SK-N-SH (cell line): Measurements from ENCODE around the gene KCNJ8. TPM values are rescaled to one million over a fixed set of nuclear protein-coding genes. Genes with fewer than 3 reads are reported as not detected.
A peak's percentile ranks its signal among the peaks of the same experiment; 100 is the strongest.
"Not testable (repeated sequence)": the region's sequence is repeated elsewhere in the genome, so short reads cannot be mapped to it uniquely, and the experiment has no call there.

Experiments
- CTCF ChIA-PET: fragments of 300-600, 350-600 bp; formaldehyde crosslinking; extraction: SDS; loops from one replicate; lab custom pipeline; 2021; lab: Yijun Ruan, JAX
- POLR2A ChIA-PET: fragments of 350-600 bp; sonication (Branson Sonifier 250); formaldehyde crosslinking; extraction: SDS; loops from one replicate; lab custom pipeline; 2020; ENCODE audit warnings: antibody characterized with exemption, inconsistent platforms; lab: Yijun Ruan, JAX
- DNase-seq: peaks from one replicate; pipeline ENCODE4 v3.0.0; 2012
- H2AFZ ChIP-seq: fragments of 200-600 bp; sonication (generic); 2 replicates; pipeline ENCODE4 v1.8.1; 2016; ENCODE audit warnings: antibody characterized with exemption, mild to moderate bottlenecking, low read depth
- H3F3A ChIP-seq: fragments of 200-600 bp; sonication (generic); replicated peaks from 2 replicates; pipeline ENCODE3; 2016; ENCODE audit warnings: antibody characterized with exemption, mild to moderate bottlenecking; ENCODE audit not compliant: insufficient read depth
- H3K27ac ChIP-seq, 2 experiments: fragments of 200-500 bp in 1 of 2; fragments of 200-600 bp in 1 of 2; sonication (Bioruptor generic) in 1 of 2; sonication (generic), shearing (Covaris generic) in 1 of 2; 2 replicates each; pipeline versions ENCODE4 v1.5.1 to v1.6.1; 2014 to 2016; ENCODE audit warnings: low read depth in 2 of 2, inconsistent platforms in 1 of 2, low read length in 1 of 2, mild to moderate bottlenecking in 1 of 2, mixed read lengths in 1 of 2
- H3K27me3 ChIP-seq: fragments of 200-600 bp; sonication (generic), shearing (Covaris generic); 2 replicates; pipeline ENCODE4 v1.6.1; 2016; ENCODE audit warnings: mixed run types; ENCODE audit not compliant: insufficient read depth
- H3K36me3 ChIP-seq, 2 experiments: fragments of 200-500 bp in 1 of 2; fragments of 200-600 bp in 1 of 2; sonication (Bioruptor generic) in 1 of 2; sonication (generic) in 1 of 2; replicated peaks in 1 of 2; 2 replicates each; pipeline versions ENCODE3 to v1.5.1; 2014 to 2016; ENCODE audit warnings: low read length in 1 of 2, mild to moderate bottlenecking in 1 of 2; ENCODE audit not compliant: insufficient read depth in 2 of 2, control insufficient read depth in 1 of 2
- H3K4me1 ChIP-seq, 2 experiments: fragments of 200-500 bp in 1 of 2; fragments of 200-600 bp in 1 of 2; sonication (Bioruptor generic) in 1 of 2; sonication (generic), shearing (Covaris generic) in 1 of 2; 2 replicates each; pipeline versions ENCODE4 v1.5.1 to v1.6.1; 2014 to 2016; ENCODE audit warnings: low read depth in 1 of 2, low read length in 1 of 2, mixed run types in 1 of 2; ENCODE audit not compliant: insufficient read depth in 2 of 2, control insufficient read depth in 1 of 2
- H3K4me2 ChIP-seq: fragments of 200-600 bp; sonication (generic), shearing (Covaris generic); 2 replicates; pipeline ENCODE4 v1.6.1; 2017; ENCODE audit warnings: mixed run types
- H3K4me3 ChIP-seq, 2 experiments: fragments of 200-500 bp in 1 of 2; fragments of 200-600 bp in 1 of 2; sonication (Bioruptor generic) in 1 of 2; sonication (generic), shearing (Covaris generic) in 1 of 2; 2 replicates each; pipeline versions ENCODE4 v1.5.1 to v1.8.1; 2014 to 2016; ENCODE audit warnings: low read depth in 2 of 2, inconsistent platforms in 1 of 2, low read length in 1 of 2, mild to moderate bottlenecking in 1 of 2, mixed read lengths in 1 of 2, moderate library complexity in 1 of 2
- H3K79me2 ChIP-seq: fragments of 200-600 bp; sonication (generic); 2 replicates; pipeline ENCODE4 v1.8.1; 2017; ENCODE audit warnings: mild to moderate bottlenecking; ENCODE audit not compliant: insufficient read depth
- H3K9ac ChIP-seq: fragments of 200-600 bp; sonication (generic); 2 replicates; pipeline ENCODE4 v1.6.1; 2017; ENCODE audit warnings: mixed run types
- H3K9me2 ChIP-seq: fragments of 200-600 bp; sonication (generic); 2 replicates; pipeline ENCODE4 v1.6.1; 2017; ENCODE audit warnings: mixed run types
- H3K9me3 ChIP-seq: fragments of 200-600 bp; sonication (generic); 2 replicates; pipeline ENCODE4 v1.6.1; 2017; ENCODE audit warnings: mixed run types, mild to moderate bottlenecking, moderate library complexity
- H4K20me1 ChIP-seq: fragments of 200-600 bp; sonication (generic); 2 replicates; pipeline ENCODE4 v1.6.1; 2017; ENCODE audit warnings: mild to moderate bottlenecking, mixed run types; ENCODE audit not compliant: insufficient read depth
- CHD2 ChIP-seq: fragments of 150-350 bp; IDR thresholded peaks from 2 replicates; pipeline ENCODE4 v1.6.1; 2018; ENCODE audit warnings: low read length; ENCODE audit not compliant: partially characterized antibody
- ELF1 ChIP-seq: IDR thresholded peaks from 2 replicates; pipeline ENCODE4 v1.4.0; 2012
- EP300 ChIP-seq, 2 experiments: IDR thresholded peaks; 2 replicates each; pipeline versions ENCODE4 v1.4.0 to v1.6.1; 2012; ENCODE audit warnings: borderline replicate concordance in 1 of 2, low read depth in 1 of 2, low read length in 1 of 2
- EZH2phosphoT487 ChIP-seq: fragments of 200-600 bp; sonication (generic); IDR thresholded peaks from 2 replicates; pipeline ENCODE4 v1.6.1; 2017; ENCODE audit warnings: low read depth, mixed run types, mild to moderate bottlenecking, antibody characterized with exemption, moderate library complexity, borderline replicate concordance
- FOSL2 ChIP-seq: IDR thresholded peaks from 2 replicates; pipeline ENCODE4 v1.4.0; 2012; ENCODE audit warnings: low read depth, mild to moderate bottlenecking, moderate library complexity, borderline replicate concordance
- FOXJ3 ChIP-seq: sonication (generic); formaldehyde crosslinking; IDR thresholded peaks from 2 replicates; pipeline ENCODE4 v1.5.1; 2020; ENCODE audit warnings: mild to moderate bottlenecking, missing genetic modification reagents
- FOXM1 ChIP-seq: IDR thresholded peaks from 2 replicates; pipeline ENCODE4 v1.4.0; 2012; ENCODE audit warnings: low read depth, mild to moderate bottlenecking
- GABPA ChIP-seq: IDR thresholded peaks from 2 replicates; pipeline ENCODE4 v1.4.0; 2012; ENCODE audit warnings: low read depth, mild to moderate bottlenecking
- GATA2 ChIP-seq: sonication (generic); formaldehyde crosslinking; IDR thresholded peaks from 2 replicates; pipeline ENCODE4 v1.5.0; 2020; ENCODE audit warnings: mild to moderate bottlenecking, missing genetic modification reagents
- NFIC ChIP-seq: IDR thresholded peaks from 2 replicates; pipeline ENCODE4 v1.4.0; 2012; ENCODE audit warnings: borderline replicate concordance
- NRF1 ChIP-seq: IDR thresholded peaks from 2 replicates; pipeline ENCODE4 v1.6.1; 2012; ENCODE audit warnings: low read depth, mild to moderate bottlenecking, low read length
- RAD21 ChIP-seq: IDR thresholded peaks from 2 replicates; pipeline ENCODE4 v1.6.1; 2012; ENCODE audit warnings: mild to moderate bottlenecking, low read length
- SMC3 ChIP-seq: IDR thresholded peaks from 2 replicates; pipeline ENCODE4 v1.6.1; 2012; ENCODE audit warnings: low read depth, low read length, improper control_type of control experiment
- TCF12 ChIP-seq: IDR thresholded peaks from 2 replicates; pipeline ENCODE4 v1.4.0; 2012
- WGBS: methylation state at CpG from one replicate; pipeline ENCODE4 v1.1.6; 2017; ENCODE audit warnings: low lambda C conversion rate; 5-methylcytosine and 5-hydroxymethylcytosine counted together
- polyA plus RNA-seq, 3 experiments: library from polyadenylated mRNA; depleted of rRNA; stranded (reverse); fragments of >200 nt; gene quantifications; 2 replicates each; pipeline ENCODE4 v1.2.3, GENCODE V29; 2012
- TF ChIP-seq, protein P1 (sequence below): fragments of 150-350 bp; IDR thresholded peaks from 2 replicates; pipeline ENCODE4 v1.6.1; 2017; ENCODE audit warnings: antibody characterized with exemption, low read length, low read depth, borderline replicate concordance
- TF ChIP-seq, protein P2 (sequence below): IDR thresholded peaks from 2 replicates; pipeline ENCODE4 v1.4.0; 2012; ENCODE audit warnings: low read depth, borderline replicate concordance

Gene KCNJ8
- polyA plus RNA-seq, 1 of the 3 experiments (the other 2 are of a cell fraction) = 0.15 TPM

DNA sequence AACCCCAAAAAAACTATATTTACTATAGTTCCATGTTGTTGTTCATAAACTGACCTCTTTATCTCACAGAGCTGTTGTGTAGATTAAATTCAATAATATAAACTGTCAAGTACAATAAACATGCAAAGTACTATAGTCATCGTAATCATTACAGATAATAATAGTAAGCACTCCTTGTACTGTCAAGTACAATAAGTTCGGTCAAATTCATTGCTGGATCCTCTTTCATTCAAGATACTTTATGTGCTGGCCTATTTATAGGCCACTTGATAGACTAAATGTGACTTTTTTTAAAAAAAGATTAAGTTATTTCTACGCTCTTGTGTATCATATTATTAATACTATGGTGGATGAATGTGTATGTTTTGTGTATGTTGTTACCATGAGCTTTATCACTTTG, 39.2 kb upstream of the KCNJ8 start:
- H3K4me3 ChIP-seq = no peak overlapping the region
- no peak overlapping the region for H2AFZ ChIP-seq
- ChIA-PET POLR2A (no interaction called here), CTCF (interaction anchor here (0.6 to 1.7 kb wide), 3 partner anchors 12 to 162 kb away, joined by 3 to 8 read pairs (median 3); partner anchors contain the start of gene KCNJ8)
- H3K9ac ChIP-seq = no peak overlapping the region
- 25% methylated on average over 3 of the region's 3 CpGs for WGBS
- no peaks in the 10 kb centered on the region; a peak in 1 of 4 replicates for H3K4me1 ChIP-seq
- H3K79me2 ChIP-seq = no peaks in the 10 kb centered on the region
- TF ChIP-seq NFIC = no peak
- no peak for TF ChIP-seq CHD2
- TF ChIP-seq, protein P1, sequence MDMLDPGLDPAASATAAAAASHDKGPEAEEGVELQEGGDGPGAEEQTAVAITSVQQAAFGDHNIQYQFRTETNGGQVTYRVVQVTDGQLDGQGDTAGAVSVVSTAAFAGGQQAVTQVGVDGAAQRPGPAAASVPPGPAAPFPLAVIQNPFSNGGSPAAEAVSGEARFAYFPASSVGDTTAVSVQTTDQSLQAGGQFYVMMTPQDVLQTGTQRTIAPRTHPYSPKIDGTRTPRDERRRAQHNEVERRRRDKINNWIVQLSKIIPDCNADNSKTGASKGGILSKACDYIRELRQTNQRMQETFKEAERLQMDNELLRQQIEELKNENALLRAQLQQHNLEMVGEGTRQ = no peak
- TF ChIP-seq ELF1 = no peak
- TF ChIP-seq TCF12 = no peak
- no peak for TF ChIP-seq GABPA
- TF ChIP-seq, protein P2, sequence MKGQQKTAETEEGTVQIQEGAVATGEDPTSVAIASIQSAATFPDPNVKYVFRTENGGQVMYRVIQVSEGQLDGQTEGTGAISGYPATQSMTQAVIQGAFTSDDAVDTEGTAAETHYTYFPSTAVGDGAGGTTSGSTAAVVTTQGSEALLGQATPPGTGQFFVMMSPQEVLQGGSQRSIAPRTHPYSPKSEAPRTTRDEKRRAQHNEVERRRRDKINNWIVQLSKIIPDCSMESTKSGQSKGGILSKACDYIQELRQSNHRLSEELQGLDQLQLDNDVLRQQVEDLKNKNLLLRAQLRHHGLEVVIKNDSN = no peak
- no peak for TF ChIP-seq FOSL2
- TF ChIP-seq RAD21 = no peak
- no peak for TF ChIP-seq FOXJ3
- TF ChIP-seq NRF1 = no peak
- TF ChIP-seq EZH2phosphoT487 = no peak
- no peak for TF ChIP-seq SMC3
- no peak for TF ChIP-seq FOXM1
- peak overlapping the region in 1 of 2 experiments; percentile 6; a peak in 1 of 4 replicates for H3K27ac ChIP-seq
- H3K27me3 ChIP-seq = no peaks in the 10 kb centered on the region
- no peaks in the 10 kb centered on the region for H3K9me3 ChIP-seq
- H3K4me2 ChIP-seq = no peak overlapping the region
- no peaks in the 10 kb centered on the region for H4K20me1 ChIP-seq
- H3K9me2 ChIP-seq = no peaks in the 10 kb centered on the region
- DNase-seq = no peak
- H3F3A ChIP-seq = no peaks in the 10 kb centered on the region
- no peaks in the 10 kb centered on the region for H3K36me3 ChIP-seq

- H3F3A ChIP-seq = no peaks in the 10 kb centered on the region
- TF ChIP-seq SMC3 (no peak), GATA2 (0 out of 2 replicates have a peak, but pooled peaks have one; percentile 29), EP300 (IDR thresholded peaks at IDR 0.05; ENCODE audit: borderline replicate concordance in 1 of 2, low read depth in 1 of 2, low read length in 1 of 2) (peak in 1 of 2 experiments; percentile 60; a peak in 2 of 4 replicates)
- no peaks in the 10 kb centered on the region for H4K20me1 ChIP-seq
- no peaks in the 10 kb centered on the region for H3K9me3 ChIP-seq
- CTCF ChIA-PET = interaction anchor here (1.7 kb wide), 1 partner anchor 40 kb away, joined by 8 read pairs; the partner anchor contains the start of gene KCNJ8
- no peaks in the 10 kb centered on the region; a peak in 2 of 4 replicates for H3K4me1 ChIP-seq
- no peak for DNase-seq
- no peaks in the 10 kb centered on the region for H3K36me3 ChIP-seq
- H2AFZ ChIP-seq = no peak overlapping the region
- POLR2A ChIA-PET = no interaction called here
- no peak overlapping the region for H3K4me2 ChIP-seq
- peak overlapping the region in 1 of 2 experiments; percentile 50; a peak in 2 of 4 replicates for H3K27ac ChIP-seq
- no peak overlapping the region for H3K4me3 ChIP-seq
- H3K9me2 ChIP-seq = no peaks in the 10 kb centered on the region
- H3K27me3 ChIP-seq = no peaks in the 10 kb centered on the region
- H3K79me2 ChIP-seq = no peaks in the 10 kb centered on the region
- no peak overlapping the region for H3K9ac ChIP-seq
Measured at GRCh38 chr12:21813125-21813524, 38.6 kb upstream of the KCNJ8 start.

GRCh38 chr12:21812340-21812739, 37.8 kb upstream of the KCNJ8 start:
- H3F3A ChIP-seq, H3K4me1 ChIP-seq, POLR2A ChIA-PET, H2AFZ ChIP-seq, H3K27ac ChIP-seq, H3K9me2 ChIP-seq, H3K27me3 ChIP-seq, H4K20me1 ChIP-seq, H3K4me3 ChIP-seq, H3K9me3 ChIP-seq, H3K4me2 ChIP-seq, H3K9ac ChIP-seq, H3K36me3 ChIP-seq, H3K79me2 ChIP-seq, DNase-seq: not testable (repeated sequence)
- WGBS = 3% methylated on average over 2 of the region's 2 CpGs
- CTCF ChIA-PET = interaction anchor here (1.7 kb wide), 1 partner anchor 39 kb away, joined by 8 read pairs; the partner anchor contains the start of gene KCNJ8
